Loucy (cell line): ENCODE data around the gene TBC1D2B.

Experiments used
- EZH2phosphoT487 ChIP-seq: fragments of 200-600 bp; IDR thresholded peaks from 2 replicates; pipeline ENCODE4 v1.6.1; 2018; ENCODE audit warnings: antibody characterized with exemption, mild to moderate bottlenecking, moderate library complexity, borderline replicate concordance
- TF ChIP-seq, protein P1 (sequence below): fragments of 200-600 bp; sonication (generic); conservative IDR thresholded peaks from 2 replicates; pipeline ENCODE4 v1.5.1; 2014; ENCODE audit warnings: mild to moderate bottlenecking, antibody characterized with exemption, low read length

DNA sequence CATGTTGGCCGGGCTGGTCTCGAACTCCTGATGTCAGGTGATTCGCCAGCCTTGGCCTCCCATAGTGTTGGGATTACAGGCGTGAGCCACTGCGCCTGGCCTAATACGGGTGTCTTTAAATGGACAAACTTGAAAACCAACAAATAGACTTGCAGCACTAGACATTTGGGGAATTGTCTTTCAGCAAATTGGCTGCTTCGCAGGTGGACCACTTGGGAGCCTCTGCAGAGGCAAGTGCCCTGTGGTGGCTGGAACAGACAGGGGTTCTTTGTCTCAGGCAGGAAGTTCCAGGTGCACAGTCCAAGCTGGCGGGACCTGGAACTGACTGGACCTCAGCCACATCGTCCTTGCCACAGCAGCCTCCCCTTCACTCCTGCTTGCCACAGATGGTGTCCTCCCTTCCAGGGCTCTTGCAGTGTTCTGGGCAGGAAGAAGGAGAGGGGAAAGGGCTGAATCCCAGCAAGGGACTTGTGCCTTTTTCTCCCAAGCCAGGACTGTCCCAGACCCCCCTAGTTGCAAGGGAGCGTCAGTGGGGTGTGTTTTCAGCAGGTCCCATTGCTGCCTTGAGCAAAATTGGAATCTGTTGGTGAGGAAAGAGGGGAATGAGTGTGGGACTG lies 94.3 kb downstream of the TBC1D2B start:
- TF ChIP-seq, protein P1, sequence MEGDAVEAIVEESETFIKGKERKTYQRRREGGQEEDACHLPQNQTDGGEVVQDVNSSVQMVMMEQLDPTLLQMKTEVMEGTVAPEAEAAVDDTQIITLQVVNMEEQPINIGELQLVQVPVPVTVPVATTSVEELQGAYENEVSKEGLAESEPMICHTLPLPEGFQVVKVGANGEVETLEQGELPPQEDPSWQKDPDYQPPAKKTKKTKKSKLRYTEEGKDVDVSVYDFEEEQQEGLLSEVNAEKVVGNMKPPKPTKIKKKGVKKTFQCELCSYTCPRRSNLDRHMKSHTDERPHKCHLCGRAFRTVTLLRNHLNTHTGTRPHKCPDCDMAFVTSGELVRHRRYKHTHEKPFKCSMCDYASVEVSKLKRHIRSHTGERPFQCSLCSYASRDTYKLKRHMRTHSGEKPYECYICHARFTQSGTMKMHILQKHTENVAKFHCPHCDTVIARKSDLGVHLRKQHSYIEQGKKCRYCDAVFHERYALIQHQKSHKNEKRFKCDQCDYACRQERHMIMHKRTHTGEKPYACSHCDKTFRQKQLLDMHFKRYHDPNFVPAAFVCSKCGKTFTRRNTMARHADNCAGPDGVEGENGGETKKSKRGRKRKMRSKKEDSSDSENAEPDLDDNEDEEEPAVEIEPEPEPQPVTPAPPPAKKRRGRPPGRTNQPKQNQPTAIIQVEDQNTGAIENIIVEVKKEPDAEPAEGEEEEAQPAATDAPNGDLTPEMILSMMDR = no peak
- no peak for TF ChIP-seq EZH2phosphoT487
